Measurements from ENCODE around the gene RAB39B. TPM values are rescaled to one million over a fixed set of nuclear protein-coding genes. Genes with fewer than 3 reads are reported as not detected.
"Not testable (repeated sequence)": the region's sequence is repeated elsewhere in the genome, so short reads cannot be mapped to it uniquely, and the experiment has no call there.

Gene RAB39B, protein sequence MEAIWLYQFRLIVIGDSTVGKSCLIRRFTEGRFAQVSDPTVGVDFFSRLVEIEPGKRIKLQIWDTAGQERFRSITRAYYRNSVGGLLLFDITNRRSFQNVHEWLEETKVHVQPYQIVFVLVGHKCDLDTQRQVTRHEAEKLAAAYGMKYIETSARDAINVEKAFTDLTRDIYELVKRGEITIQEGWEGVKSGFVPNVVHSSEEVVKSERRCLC
- total RNA-seq = under 0.01 TPM

DNA sequence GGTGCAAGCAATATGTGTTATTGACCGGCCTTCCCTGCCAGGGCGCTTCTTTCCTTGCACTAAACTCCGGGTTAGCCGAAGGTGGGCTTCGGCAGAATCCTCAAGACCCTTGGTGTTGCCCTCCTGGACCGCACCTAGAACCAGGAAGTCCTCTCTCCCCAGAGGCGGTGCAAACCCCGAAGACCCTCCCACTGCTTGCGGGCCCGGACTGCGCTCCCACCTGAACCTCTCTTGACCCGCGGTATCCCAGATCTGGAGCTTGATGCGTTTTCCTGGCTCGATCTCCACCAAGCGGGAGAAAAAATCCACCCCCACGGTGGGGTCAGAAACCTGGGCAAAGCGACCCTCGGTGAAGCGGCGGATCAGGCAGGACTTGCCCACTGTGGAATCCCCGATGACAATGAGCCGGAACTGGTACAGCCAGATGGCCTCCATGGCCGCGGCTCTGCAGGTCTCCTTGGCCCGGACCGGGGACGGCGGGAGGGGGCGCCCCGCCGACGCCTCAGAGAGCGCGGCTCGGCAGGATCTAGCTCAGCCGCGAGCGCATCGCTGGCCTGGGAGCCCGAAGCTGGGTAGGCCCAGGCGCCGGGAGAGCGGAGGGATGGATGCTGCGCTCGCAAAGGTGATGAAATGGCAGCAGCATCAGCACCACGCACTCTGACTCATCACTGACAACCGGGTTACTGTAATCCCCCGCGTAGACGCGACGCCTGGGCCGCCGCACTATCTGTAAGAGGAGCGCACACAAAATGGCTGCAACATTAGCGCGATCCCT lies at the start of gene RAB39B:
TSS of gene RAB39B (minus strand) at position 638 of the 775 bp plus-strand sequence. CDS start at position 435, 203 bp downstream.
- no peak within 1 kb of the TSS for H3K27ac ChIP-seq (ENCODE audit: low read depth, low read length)
- no peaks in the 10 kb centered on the region for H3K4me1 ChIP-seq (ENCODE audit: control insufficient read depth in 3 of 3, insufficient read depth in 3 of 3, low read length in 3 of 3)
- peak within 1 kb of the TSS in 2 of 3 donors; percentile 35 to 49 for H3K4me3 ChIP-seq (ENCODE audit: low read length in 3 of 3)
- no peaks in the 10 kb centered on the region for H3K36me3 ChIP-seq (ENCODE audit: control insufficient read depth in 3 of 3, insufficient read depth in 3 of 3, low read length in 3 of 3)
- no peaks in the 10 kb centered on the region for H3K9me3 ChIP-seq (ENCODE audit: control insufficient read depth in 3 of 3, low read length in 3 of 3)
- H3K27me3 ChIP-seq (ENCODE audit: control insufficient read depth in 3 of 3, insufficient read depth in 3 of 3, low read length in 3 of 3) = peaks cover 0 to 4% (median 0%) of the 10 kb centered on the region in 3 donors
- no peak within 1 kb of the TSS for H3K9ac ChIP-seq (ENCODE audit: low read depth in 1 of 3, low read length in 3 of 3)

DNA sequence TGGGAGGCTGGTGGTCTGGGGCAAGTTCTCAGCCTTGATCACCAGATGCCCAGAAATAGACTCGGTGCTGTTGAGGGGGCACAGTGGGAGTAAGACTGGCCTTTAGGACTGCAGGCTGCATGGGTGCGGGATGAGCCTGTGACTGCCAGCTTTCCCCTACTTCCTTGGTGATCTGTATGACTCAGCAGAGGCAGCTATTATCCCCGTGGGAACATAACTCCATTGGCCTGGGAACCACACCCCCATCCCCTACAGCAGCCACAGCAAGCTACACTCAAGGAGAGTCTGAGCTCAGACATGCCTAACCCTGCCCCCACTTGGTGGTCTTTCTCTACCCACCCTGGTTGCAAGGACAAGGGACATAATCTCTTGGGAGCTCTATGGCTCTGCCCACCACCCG lies 49.5 kb upstream of the RAB39B start:
- H3K36me3 ChIP-seq (ENCODE audit: control insufficient read depth in 3 of 3, insufficient read depth in 3 of 3, low read length in 3 of 3) = no peaks in the 10 kb centered on the region
- no peak overlapping the region for H3K27ac ChIP-seq (ENCODE audit: low read depth, low read length)
- H3K27me3 ChIP-seq (ENCODE audit: control insufficient read depth in 3 of 3, insufficient read depth in 3 of 3, low read length in 3 of 3) = no peaks in the 10 kb centered on the region
- no peaks in the 10 kb centered on the region for H3K4me1 ChIP-seq (ENCODE audit: control insufficient read depth in 3 of 3, insufficient read depth in 3 of 3, low read length in 3 of 3)
- H3K9ac ChIP-seq (ENCODE audit: low read depth in 1 of 3, low read length in 3 of 3) = no peak overlapping the region
- H3K4me3 ChIP-seq (ENCODE audit: low read length in 3 of 3) = no peak overlapping the region
- H3K9me3 ChIP-seq (ENCODE audit: control insufficient read depth in 3 of 3, low read length in 3 of 3) = peaks cover 0 to 5% (median 0%) of the 10 kb centered on the region in 3 donors

DNA sequence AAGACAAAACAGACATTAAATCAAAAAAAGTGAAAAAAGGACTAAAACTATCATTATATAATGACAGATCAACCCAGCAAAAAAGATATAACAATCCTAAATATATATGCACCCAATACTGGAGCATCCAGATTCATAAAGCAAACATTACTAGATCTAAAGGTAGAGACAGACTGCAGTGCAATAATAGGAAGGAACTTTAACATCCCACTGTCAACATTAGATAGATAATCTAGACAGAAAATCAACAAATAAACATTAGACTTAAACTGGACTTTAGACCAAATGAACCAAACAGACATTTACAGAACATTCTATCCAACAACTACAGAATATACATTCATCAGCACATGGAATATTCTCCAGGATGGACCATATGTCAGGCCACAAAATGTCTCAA lies 29.5 kb upstream of the RAB39B start:
- Histone ChIP-seq H3K36me3 (ENCODE audit: control insufficient read depth in 3 of 3, insufficient read depth in 3 of 3, low read length in 3 of 3) (peaks cover 0 to 5% (median 0%) of the 10 kb centered on the region in 3 donors), H3K4me3 (ENCODE audit: low read length in 3 of 3) (no peak overlapping the region), H3K9ac (ENCODE audit: low read depth in 1 of 3, low read length in 3 of 3) (no peak overlapping the region), H3K27me3 (ENCODE audit: control insufficient read depth in 3 of 3, insufficient read depth in 3 of 3, low read length in 3 of 3) (no peaks in the 10 kb centered on the region), H3K27ac (ENCODE audit: low read depth, low read length) (no peak overlapping the region), H3K4me1 (ENCODE audit: control insufficient read depth in 3 of 3, insufficient read depth in 3 of 3, low read length in 3 of 3) (no peaks in the 10 kb centered on the region), H3K9me3 (ENCODE audit: control insufficient read depth in 3 of 3, low read length in 3 of 3) (no peaks in the 10 kb centered on the region)

DNA sequence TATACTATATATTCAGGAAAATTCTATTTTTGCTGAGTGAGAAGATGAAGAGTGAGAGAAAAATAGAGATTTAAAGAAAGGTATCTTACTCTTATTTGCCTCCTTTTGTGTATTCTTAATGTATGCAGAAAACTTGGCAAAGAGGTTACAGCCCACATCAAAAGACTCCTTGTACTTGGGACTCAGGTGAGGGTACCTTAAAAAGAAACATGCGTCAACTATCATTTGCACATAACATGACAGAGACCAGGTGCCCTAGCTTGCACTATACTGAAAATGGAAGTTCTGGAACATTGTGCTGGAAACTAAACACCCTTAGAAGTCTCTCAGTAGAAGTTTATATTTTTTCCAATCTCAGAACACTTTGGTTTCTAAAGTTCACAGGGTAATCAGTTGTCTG lies 15.6 kb upstream of the RAB39B start:
- no peaks in the 10 kb centered on the region for H3K4me1 ChIP-seq (ENCODE audit: control insufficient read depth in 3 of 3, insufficient read depth in 3 of 3, low read length in 3 of 3)
- H3K9ac ChIP-seq (ENCODE audit: low read depth in 1 of 3, low read length in 3 of 3) = no peak overlapping the region
- no peak overlapping the region for H3K27ac ChIP-seq (ENCODE audit: low read depth, low read length)
- no peaks in the 10 kb centered on the region for H3K27me3 ChIP-seq (ENCODE audit: control insufficient read depth in 3 of 3, insufficient read depth in 3 of 3, low read length in 3 of 3)
- no peaks in the 10 kb centered on the region for H3K9me3 ChIP-seq (ENCODE audit: control insufficient read depth in 3 of 3, low read length in 3 of 3)
- H3K4me3 ChIP-seq (ENCODE audit: low read length in 3 of 3) = no peak overlapping the region
- peaks cover 0 to 4% (median 0%) of the 10 kb centered on the region in 3 donors for H3K36me3 ChIP-seq (ENCODE audit: control insufficient read depth in 3 of 3, insufficient read depth in 3 of 3, low read length in 3 of 3)

DNA sequence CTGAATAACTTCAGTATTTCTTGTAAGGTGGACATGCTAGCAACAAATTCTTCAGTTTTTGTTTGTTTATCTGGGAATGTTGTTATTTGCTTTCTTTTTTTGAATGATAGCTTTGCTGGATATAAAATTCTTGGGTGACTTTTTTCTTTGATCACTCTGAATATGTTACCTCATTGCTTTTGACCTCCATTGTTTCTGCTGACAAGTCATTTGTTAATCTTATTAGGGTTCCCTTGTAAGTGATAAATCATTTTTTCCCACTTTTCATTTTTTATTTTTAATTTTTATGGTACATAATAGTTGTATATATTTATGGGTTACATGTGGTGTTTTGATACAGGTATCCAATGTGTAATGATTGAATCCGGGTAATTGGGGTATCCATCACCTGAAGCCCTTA lies 6.7 kb upstream of the RAB39B start:
- Histone ChIP-seq H3K27ac (ENCODE audit: low read depth, low read length) (no peak overlapping the region), H3K4me3 (ENCODE audit: low read length in 3 of 3) (no peak overlapping the region), H3K36me3 (ENCODE audit: control insufficient read depth in 3 of 3, insufficient read depth in 3 of 3, low read length in 3 of 3) (no peaks in the 10 kb centered on the region), H3K4me1 (ENCODE audit: control insufficient read depth in 3 of 3, insufficient read depth in 3 of 3, low read length in 3 of 3) (no peaks in the 10 kb centered on the region), H3K27me3 (ENCODE audit: control insufficient read depth in 3 of 3, insufficient read depth in 3 of 3, low read length in 3 of 3) (no peaks in the 10 kb centered on the region), H3K9ac (ENCODE audit: low read depth in 1 of 3, low read length in 3 of 3) (no peak overlapping the region), H3K9me3 (ENCODE audit: control insufficient read depth in 3 of 3, low read length in 3 of 3) (no peaks in the 10 kb centered on the region)

DNA sequence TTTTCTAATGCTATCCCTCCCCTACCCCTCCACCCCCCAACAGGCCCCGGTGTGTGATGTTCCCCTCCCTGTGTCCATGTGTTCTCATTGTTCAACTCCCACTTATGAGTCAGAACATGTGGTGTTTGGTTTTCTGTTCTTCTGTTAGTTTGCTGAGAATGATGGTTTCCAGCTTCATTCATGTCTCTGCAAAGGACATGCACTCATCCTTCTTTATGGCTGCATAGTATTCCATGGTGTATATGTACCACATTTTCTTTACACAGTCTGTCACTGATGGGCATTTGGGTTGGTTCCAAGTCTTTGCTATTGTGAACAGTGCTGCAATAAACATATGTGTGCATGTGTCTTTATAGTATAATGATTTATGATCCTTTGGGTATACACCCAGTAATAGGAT lies 3.7 kb upstream of the RAB39B start:
- not testable (repeated sequence) for H3K9me3 ChIP-seq (ENCODE audit: control insufficient read depth in 3 of 3, low read length in 3 of 3); H3K4me3 ChIP-seq (ENCODE audit: low read length in 3 of 3); H3K9ac ChIP-seq (ENCODE audit: low read depth in 1 of 3, low read length in 3 of 3); H3K27me3 ChIP-seq (ENCODE audit: control insufficient read depth in 3 of 3, insufficient read depth in 3 of 3, low read length in 3 of 3); H3K4me1 ChIP-seq (ENCODE audit: control insufficient read depth in 3 of 3, insufficient read depth in 3 of 3, low read length in 3 of 3); H3K36me3 ChIP-seq (ENCODE audit: control insufficient read depth in 3 of 3, insufficient read depth in 3 of 3, low read length in 3 of 3); H3K27ac ChIP-seq (ENCODE audit: low read depth, low read length)

DNA sequence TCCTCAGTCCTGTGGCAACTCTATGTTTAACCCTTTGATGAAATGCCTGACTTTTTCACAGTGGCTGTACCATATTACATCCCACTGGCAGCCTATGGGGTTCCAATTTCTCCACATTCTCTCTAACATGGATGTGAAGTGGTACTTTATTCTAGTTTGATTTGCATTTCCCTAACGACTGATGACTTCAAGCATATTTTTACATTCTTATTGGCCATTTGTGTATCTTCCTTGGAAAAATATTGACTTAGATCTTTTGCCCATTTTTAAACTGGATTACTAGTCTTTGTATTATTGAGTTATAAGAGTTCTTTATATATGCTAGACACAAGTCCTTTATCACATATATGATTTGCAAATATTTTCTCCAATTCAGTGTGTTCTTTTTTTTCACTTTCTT lies 2.1 kb upstream of the RAB39B start:
- Histone ChIP-seq H3K4me3 (ENCODE audit: low read length in 3 of 3) (no peak overlapping the region), H3K27me3 (ENCODE audit: control insufficient read depth in 3 of 3, insufficient read depth in 3 of 3, low read length in 3 of 3) (peaks cover 0 to 4% (median 0%) of the 10 kb centered on the region in 3 donors), H3K27ac (ENCODE audit: low read depth, low read length) (no peak overlapping the region), H3K9me3 (ENCODE audit: control insufficient read depth in 3 of 3, low read length in 3 of 3) (no peaks in the 10 kb centered on the region), H3K9ac (ENCODE audit: low read depth in 1 of 3, low read length in 3 of 3) (no peak overlapping the region), H3K36me3 (ENCODE audit: control insufficient read depth in 3 of 3, insufficient read depth in 3 of 3, low read length in 3 of 3) (no peaks in the 10 kb centered on the region), H3K4me1 (ENCODE audit: control insufficient read depth in 3 of 3, insufficient read depth in 3 of 3, low read length in 3 of 3) (no peaks in the 10 kb centered on the region)

DNA sequence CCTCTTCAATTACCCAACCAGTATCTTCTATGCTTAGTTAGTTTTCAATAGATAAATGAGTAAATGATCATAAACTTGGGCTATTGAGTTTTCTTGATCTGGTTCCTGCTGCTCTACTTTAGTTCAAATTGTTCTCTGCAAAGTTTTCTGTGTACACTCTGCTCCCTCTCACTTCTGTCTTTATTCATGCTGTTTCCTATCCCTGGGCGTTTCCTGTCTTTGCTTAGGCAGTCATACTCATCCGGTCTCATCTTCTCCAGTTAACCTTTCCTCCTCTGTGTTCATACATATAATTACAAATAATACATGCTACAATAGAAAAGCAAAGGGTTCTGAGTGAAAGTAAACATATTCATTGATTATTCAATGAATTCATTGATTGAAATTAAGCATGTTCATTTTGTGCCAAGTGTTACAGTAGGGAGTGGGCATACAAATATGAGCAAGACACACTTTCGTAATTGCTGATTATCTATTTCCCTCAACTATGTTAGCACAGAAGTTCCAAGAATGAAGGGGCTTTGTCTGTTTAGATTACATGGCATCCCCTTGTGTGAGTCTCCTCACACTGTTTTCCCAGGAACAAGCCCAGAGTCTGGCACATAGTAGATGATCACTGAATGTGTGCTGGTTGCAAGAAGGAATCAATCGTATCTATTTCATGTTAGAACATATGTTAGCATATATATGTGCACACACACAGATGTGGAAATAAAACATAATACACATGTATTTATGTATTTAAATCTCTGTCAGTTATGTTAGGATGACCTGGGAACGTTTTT lies 1.1 kb downstream of the RAB39B start:
- Histone ChIP-seq H3K9ac (ENCODE audit: low read depth in 1 of 3, low read length in 3 of 3) (no peak overlapping the region), H3K4me3 (ENCODE audit: low read length in 3 of 3) (no peak overlapping the region)

DNA sequence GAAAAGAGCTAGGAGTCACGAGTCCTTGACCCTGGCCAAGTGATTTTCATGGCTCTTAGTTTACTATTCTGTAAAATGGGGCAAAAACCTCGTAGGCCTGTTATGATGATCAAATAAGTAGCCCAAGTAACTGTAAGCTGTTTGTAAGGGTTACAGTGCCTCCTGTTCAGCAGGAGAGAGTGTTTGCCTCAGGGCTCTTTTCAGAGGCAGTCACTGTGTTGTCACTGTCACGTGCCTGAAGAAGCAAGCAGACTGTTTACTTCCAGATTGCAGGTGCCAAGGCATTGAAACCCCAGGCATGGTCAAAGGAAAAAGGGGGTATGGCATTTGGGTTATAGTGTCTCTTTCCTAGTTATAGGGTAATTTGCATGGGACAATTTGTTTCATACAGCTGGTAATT lies 4.5 kb downstream of the RAB39B start:
- Histone ChIP-seq H3K27me3 (ENCODE audit: control insufficient read depth in 3 of 3, insufficient read depth in 3 of 3, low read length in 3 of 3) (peaks cover 0 to 4% (median 0%) of the 10 kb centered on the region in 3 donors), H3K4me3 (ENCODE audit: low read length in 3 of 3) (no peak overlapping the region), H3K9ac (ENCODE audit: low read depth in 1 of 3, low read length in 3 of 3) (no peak overlapping the region), H3K36me3 (ENCODE audit: control insufficient read depth in 3 of 3, insufficient read depth in 3 of 3, low read length in 3 of 3) (no peaks in the 10 kb centered on the region), H3K4me1 (ENCODE audit: control insufficient read depth in 3 of 3, insufficient read depth in 3 of 3, low read length in 3 of 3) (no peaks in the 10 kb centered on the region), H3K27ac (ENCODE audit: low read depth, low read length) (no peak overlapping the region), H3K9me3 (ENCODE audit: control insufficient read depth in 3 of 3, low read length in 3 of 3) (no peaks in the 10 kb centered on the region)

More for the DNA sequence above, 1.1 kb downstream of the RAB39B start:
- Histone ChIP-seq H3K4me1 (ENCODE audit: control insufficient read depth in 3 of 3, insufficient read depth in 3 of 3, low read length in 3 of 3) (no peaks in the 10 kb centered on the region), H3K27ac (ENCODE audit: low read depth, low read length) (no peak overlapping the region), H3K9me3 (ENCODE audit: control insufficient read depth in 3 of 3, low read length in 3 of 3) (no peaks in the 10 kb centered on the region), H3K36me3 (ENCODE audit: control insufficient read depth in 3 of 3, insufficient read depth in 3 of 3, low read length in 3 of 3) (no peaks in the 10 kb centered on the region), H3K27me3 (ENCODE audit: control insufficient read depth in 3 of 3, insufficient read depth in 3 of 3, low read length in 3 of 3) (peaks cover 0 to 4% (median 0%) of the 10 kb centered on the region in 3 donors)

DNA sequence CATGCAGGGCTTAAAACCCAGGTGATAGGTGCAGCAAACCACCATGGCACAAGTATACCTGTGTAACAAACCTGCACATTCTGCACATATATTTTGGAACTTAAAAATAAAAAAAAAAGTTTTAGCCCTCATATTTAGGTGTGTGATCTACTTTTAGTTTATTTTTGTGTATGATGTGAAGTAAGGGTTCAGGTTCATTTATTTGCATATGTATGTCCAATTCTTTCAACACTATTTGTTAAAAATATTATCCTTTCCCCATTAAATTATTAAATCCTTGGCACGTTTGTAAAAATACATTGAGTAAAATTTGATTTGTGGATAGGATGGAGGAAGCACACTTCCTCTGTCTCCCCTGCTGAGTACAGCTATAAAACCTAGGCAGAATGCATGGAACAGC lies 12.9 kb downstream of the RAB39B start:
- Histone ChIP-seq H3K9ac (ENCODE audit: low read depth in 1 of 3, low read length in 3 of 3) (no peak overlapping the region), H3K9me3 (ENCODE audit: control insufficient read depth in 3 of 3, low read length in 3 of 3) (no peaks in the 10 kb centered on the region), H3K4me1 (ENCODE audit: control insufficient read depth in 3 of 3, insufficient read depth in 3 of 3, low read length in 3 of 3) (no peaks in the 10 kb centered on the region), H3K27ac (ENCODE audit: low read depth, low read length) (no peak overlapping the region), H3K4me3 (ENCODE audit: low read length in 3 of 3) (no peak overlapping the region), H3K27me3 (ENCODE audit: control insufficient read depth in 3 of 3, insufficient read depth in 3 of 3, low read length in 3 of 3) (no peaks in the 10 kb centered on the region), H3K36me3 (ENCODE audit: control insufficient read depth in 3 of 3, insufficient read depth in 3 of 3, low read length in 3 of 3) (no peaks in the 10 kb centered on the region)

Data from skeletal muscle tissue (tissue), 4 donors.